ENCODE results near the gene ANXA4. TPM values are rescaled to one million over a fixed set of nuclear protein-coding genes. Genes with fewer than 3 reads are reported as not detected.

The ANXA4 gene
- total RNA-seq, 1 experiment from 2014 or later: 51.1 TPM

DNA sequence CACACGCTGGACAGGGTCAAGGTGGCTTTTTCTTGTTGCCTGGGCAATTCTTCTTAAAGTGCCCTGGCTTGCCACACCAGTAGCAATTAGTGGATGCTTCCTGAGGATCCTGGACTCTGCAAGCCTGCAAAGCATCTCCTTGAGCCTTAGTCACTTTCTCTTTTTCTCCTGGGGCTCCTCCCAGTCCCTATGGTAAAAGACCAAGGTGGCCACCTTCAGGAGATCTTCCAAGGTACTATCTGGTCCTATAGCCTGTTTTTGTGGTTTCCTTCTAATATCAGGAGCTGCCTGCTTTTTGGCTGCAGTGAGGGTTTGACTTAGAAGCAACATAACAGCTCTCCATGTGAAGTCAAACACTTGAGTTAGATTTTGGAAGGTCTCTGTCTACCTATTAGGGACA is 54.2 kb downstream of the ANXA4 start:
- POLR2A ChIA-PET (ENCODE audit: unreplicated experiment): interaction anchor here (0.6 kb wide), 2 partner anchors 11 to 54 kb away, joined by 3 to 5 read pairs; partner anchors contain the start of gene ANXA4
- H3K4me1 ChIP-seq (ENCODE audit: insufficient read depth, low read length): peaks cover 15% of the 10 kb centered on the region
- TF ChIP-seq CTCF (conservative IDR thresholded peaks at IDR 0.05; ENCODE audit: low read depth, low read length) (0 out of 2 replicates have a peak, but pooled peaks have one; percentile 19), EZH2phosphoT487 (IDR thresholded peaks at IDR 0.05; ENCODE audit: borderline replicate concordance, low read length) (no peak)

DNA sequence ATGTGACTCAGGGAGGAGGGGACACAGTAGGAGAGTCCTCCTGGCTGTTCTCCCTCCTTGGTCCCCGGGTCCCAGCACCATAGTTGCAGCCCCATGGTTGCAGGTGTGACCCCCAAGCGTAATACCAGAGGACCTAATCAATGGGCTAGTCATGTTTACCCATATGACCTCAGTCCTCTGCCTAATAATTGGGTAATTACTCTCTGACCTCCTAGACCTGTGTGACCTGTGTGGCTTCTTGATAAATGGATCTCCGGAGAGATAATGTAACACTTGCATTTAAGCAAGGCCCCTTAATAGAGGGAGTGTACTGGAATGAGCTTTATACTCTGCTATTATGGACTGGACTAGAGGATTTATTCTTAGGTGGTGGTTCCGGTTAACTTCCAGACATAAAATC is 55.3 kb downstream of the ANXA4 start:
- BruUV-seq (replicated peaks): no TSS peak
- DNase-seq (no peak), ATAC-seq (no peak)
- Histone ChIP-seq H3K9ac (ENCODE audit: low read length) (no peak overlapping the region), H3K79me2 (ENCODE audit: low read length) (no peaks in the 10 kb centered on the region), H2AFZ (ENCODE audit: low read length) (no peak overlapping the region), H3K36me3 (ENCODE audit: low read depth, low read length) (0 out of 2 replicates have a peak, but pooled peaks cover 2% of the 10 kb centered on the region), H3K27me3 (ENCODE audit: low read length) (no peaks in the 10 kb centered on the region), H3F3A (ENCODE audit: low read length, unreplicated experiment) (no peaks in the 10 kb centered on the region), H4K20me1 (ENCODE audit: low read length) (no peaks in the 10 kb centered on the region), H3K9me3 (ENCODE audit: low read length) (no peaks in the 10 kb centered on the region), H3K9me2 (replicated peaks; ENCODE audit: low read length) (no peaks in the 10 kb centered on the region), H3K4me1 (ENCODE audit: insufficient read depth, low read length) (peaks cover 15% of the 10 kb centered on the region), H3K4me3 (ENCODE audit: low read length) (no peak overlapping the region), H3K27ac (ENCODE audit: low read length) (no peak overlapping the region), H3K4me2 (ENCODE audit: low read length) (no peak overlapping the region)
- ChIA-PET POLR2A (ENCODE audit: unreplicated experiment) (no interaction called here), CTCF (no interaction called here)
- no peak for TF ChIP-seq EZH2 (IDR thresholded peaks at IDR 0.05; ENCODE audit: low read length, unreplicated experiment)
- no peak for TF ChIP-seq CTCF (conservative IDR thresholded peaks at IDR 0.05; ENCODE audit: low read depth, low read length)
- no peak for TF ChIP-seq EZH2phosphoT487 (IDR thresholded peaks at IDR 0.05; ENCODE audit: borderline replicate concordance, low read length)
- intact Hi-C loops (cut with micrococcal nuclease): no loop called here

More for the DNA sequence above, 54.2 kb downstream of the ANXA4 start:
- no TSS peak for BruUV-seq (replicated peaks)
- no peak overlapping the region for H3K4me3 ChIP-seq (ENCODE audit: low read length)
- ATAC-seq (no peak), DNase-seq (peak; percentile 16)
- H3K9ac ChIP-seq (ENCODE audit: low read length): no peak overlapping the region
- H3K4me2 ChIP-seq (ENCODE audit: low read length): no peak overlapping the region
- no peak overlapping the region for H2AFZ ChIP-seq (ENCODE audit: low read length)
- no peaks in the 10 kb centered on the region for H3K27me3 ChIP-seq (ENCODE audit: low read length)
- no peaks in the 10 kb centered on the region for H4K20me1 ChIP-seq (ENCODE audit: low read length)
- H3K79me2 ChIP-seq (ENCODE audit: low read length): no peaks in the 10 kb centered on the region
- H3K9me3 ChIP-seq (ENCODE audit: low read length): no peaks in the 10 kb centered on the region
- H3K27ac ChIP-seq (ENCODE audit: low read length): no peak overlapping the region
- 0 out of 2 replicates have a peak, but pooled peaks cover 2% of the 10 kb centered on the region for H3K36me3 ChIP-seq (ENCODE audit: low read depth, low read length)
- no peaks in the 10 kb centered on the region for H3F3A ChIP-seq (ENCODE audit: low read length, unreplicated experiment)
- intact Hi-C loops (cut with micrococcal nuclease): loop anchor here (1.0 kb wide), 1 partner anchor 72 kb away; no protein-coding TSS in a partner anchor
- H3K9me2 ChIP-seq (replicated peaks; ENCODE audit: low read length): no peaks in the 10 kb centered on the region
- CTCF ChIA-PET: interaction anchor here (1.0 kb wide), 1 partner anchor 71 kb away, joined by 5 read pairs; no protein-coding TSS in a partner anchor

GRCh38 chr2:69797836-69798289 is 55.9 kb downstream of the ANXA4 start:
- intact Hi-C loops (cut with micrococcal nuclease): no loop called here
- Histone ChIP-seq H3K4me2 (ENCODE audit: low read length) (peak overlapping the region; percentile 55), H3K36me3 (ENCODE audit: low read depth, low read length) (0 out of 2 replicates have a peak, but pooled peaks cover 2% of the 10 kb centered on the region), H3K79me2 (ENCODE audit: low read length) (no peaks in the 10 kb centered on the region), H3K4me1 (ENCODE audit: insufficient read depth, low read length) (peaks cover 15% of the 10 kb centered on the region), H3K27ac (ENCODE audit: low read length) (no peak overlapping the region), H2AFZ (ENCODE audit: low read length) (no peak overlapping the region), H3K27me3 (ENCODE audit: low read length) (no peaks in the 10 kb centered on the region), H3K9me3 (ENCODE audit: low read length) (no peaks in the 10 kb centered on the region), H3K9me2 (replicated peaks; ENCODE audit: low read length) (no peaks in the 10 kb centered on the region), H3K4me3 (ENCODE audit: low read length) (no peak overlapping the region), H3F3A (ENCODE audit: low read length, unreplicated experiment) (no peaks in the 10 kb centered on the region), H4K20me1 (ENCODE audit: low read length) (no peaks in the 10 kb centered on the region), H3K9ac (ENCODE audit: low read length) (no peak overlapping the region)
- BruUV-seq (replicated peaks): no TSS peak
- peak; percentile 33 for ATAC-seq
- no peak for DNase-seq
- TF ChIP-seq CTCF (conservative IDR thresholded peaks at IDR 0.05; ENCODE audit: low read depth, low read length) (no peak), EZH2phosphoT487 (IDR thresholded peaks at IDR 0.05; ENCODE audit: borderline replicate concordance, low read length) (no peak), EZH2 (IDR thresholded peaks at IDR 0.05; ENCODE audit: low read length, unreplicated experiment) (no peak)
- ChIA-PET POLR2A (ENCODE audit: unreplicated experiment) (no interaction called here), CTCF (no interaction called here)

Data from PC-3 (cell line).